Dermis microvascular lymphatic vessel endothelial cell (primary cell): ENCODE results near the gene ROR1. TPM values are rescaled to one million over a fixed set of nuclear protein-coding genes. Genes with fewer than 3 reads are reported as not detected.

Experiments used
- DNase-seq, 2 donors: peaks; one replicate each; pipeline versions ENCODE4 v3.0.0 to v3.0.0-alpha.2; 2010; ENCODE audit warnings: low read depth in 2 of 2
- total RNA-seq: library from RNA; depleted of rRNA; stranded (reverse); fragments of >200 nt; gene quantifications from 2 replicates; pipeline ENCODE4 v1.2.1, GENCODE V29; 2014

Gene ROR1
- total RNA-seq, 1 donor from 2014 or later: 0.26 TPM

- DNase-seq: no peak
These were observed 108.4 kb downstream of the ROR1 start for GRCh38 chr1:63882048-63882704.

- DNase-seq: no peak
These were observed 109.8 kb downstream of the ROR1 start for GRCh38 chr1:63883494-63884235.

- DNase-seq: no peak
These were observed 110.7 kb downstream of the ROR1 start for GRCh38 chr1:63884486-63884885.

- DNase-seq: no peak
These were observed 112.1 kb downstream of the ROR1 start for GRCh38 chr1:63885899-63886298.

GRCh38 chr1:63886340-63886739 lies 112.5 kb downstream of the ROR1 start:
- no peak for DNase-seq

- DNase-seq: no peak
These were observed 114.0 kb downstream of the ROR1 start for GRCh38 chr1:63887809-63888208.

- no peak for DNase-seq
These were observed 115.2 kb downstream of the ROR1 start for GRCh38 chr1:63888984-63889383.

GRCh38 chr1:63890468-63890867 lies 116.7 kb downstream of the ROR1 start:
- no peak for DNase-seq

- DNase-seq: no peak
These were observed 117.4 kb downstream of the ROR1 start for GRCh38 chr1:63891060-63891690.

GRCh38 chr1:63892632-63893395 lies 119.0 kb downstream of the ROR1 start:
- no peak for DNase-seq

- DNase-seq: peak in 1 of 2 donors; percentile 13
These were observed 120.2 kb downstream of the ROR1 start for GRCh38 chr1:63893976-63894375.

GRCh38 chr1:63894627-63895265 lies 120.9 kb downstream of the ROR1 start:
- DNase-seq: no peak

- DNase-seq: no peak
These were observed 122.9 kb downstream of the ROR1 start for GRCh38 chr1:63896755-63897154.

- DNase-seq: no peak
These were observed 124.8 kb downstream of the ROR1 start for GRCh38 chr1:63898428-63899196.

GRCh38 chr1:63901094-63901493 lies 127.3 kb downstream of the ROR1 start:
- peak in 1 of 2 donors; percentile 52 for DNase-seq

GRCh38 chr1:63902844-63903589 lies 129.2 kb downstream of the ROR1 start:
- DNase-seq: peak in 1 of 2 donors; percentile 51

GRCh38 chr1:63903947-63904610 lies 130.3 kb downstream of the ROR1 start:
- peak in 1 of 2 donors; percentile 61 for DNase-seq

- no peak for DNase-seq
These were observed 131.0 kb downstream of the ROR1 start for GRCh38 chr1:63904826-63905225.

GRCh38 chr1:63906047-63906704 lies 132.4 kb downstream of the ROR1 start:
- no peak for DNase-seq
